GM23248 (cell line): ENCODE data around the gene GET3.

Experiments
- EZH2 ChIP-seq: fragments of 200-600 bp; sonication (generic); IDR thresholded peaks from 2 replicates; pipeline ENCODE4 v1.6.1; 2018; ENCODE audit warnings: antibody characterized with exemption, mild to moderate bottlenecking; ENCODE audit not compliant: insufficient read depth, poor library complexity, severe bottlenecking
- EZH2phosphoT487 ChIP-seq: fragments of 200-600 bp; sonication (generic); IDR thresholded peaks from 2 replicates; pipeline ENCODE4 v1.6.1; 2018; ENCODE audit warnings: antibody characterized with exemption, moderate library complexity, mild to moderate bottlenecking, low read depth; ENCODE audit not compliant: insufficient read depth

DNA sequence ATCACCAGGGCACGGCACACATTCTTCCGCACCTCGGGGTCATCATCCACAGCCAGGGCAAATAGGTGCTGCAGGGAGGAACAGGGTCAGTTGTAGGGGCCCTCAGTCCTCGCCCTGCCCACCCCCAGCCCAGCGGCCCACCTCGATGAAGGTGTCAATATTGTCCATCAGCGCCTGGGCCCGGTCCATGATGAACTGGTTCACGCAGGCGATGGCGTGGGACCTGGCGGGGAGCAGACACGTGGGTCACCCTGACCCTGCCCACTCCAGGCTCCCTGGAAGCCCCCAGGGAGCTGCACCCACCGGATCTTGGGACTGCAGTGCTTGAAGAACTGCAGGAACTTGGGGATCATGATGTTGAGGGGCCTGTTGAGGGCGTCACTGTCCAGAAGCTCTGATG lies 22.2 kb upstream of the GET3 start:
- TF ChIP-seq EZH2 (no peak), EZH2phosphoT487 (no peak)
